ENCODE data around the gene ARPC1A. TPM values are rescaled to one million over a fixed set of nuclear protein-coding genes. Genes with fewer than 3 reads are reported as not detected.
A peak's percentile ranks its signal among the peaks of the same experiment; 100 is the strongest.
"Not testable (repeated sequence)": the region's sequence is repeated elsewhere in the genome, so short reads cannot be mapped to it uniquely, and the experiment has no call there.

ARPC1A gene
- total RNA-seq, 1 experiment from 2014 or later, result 177 TPM

DNA sequence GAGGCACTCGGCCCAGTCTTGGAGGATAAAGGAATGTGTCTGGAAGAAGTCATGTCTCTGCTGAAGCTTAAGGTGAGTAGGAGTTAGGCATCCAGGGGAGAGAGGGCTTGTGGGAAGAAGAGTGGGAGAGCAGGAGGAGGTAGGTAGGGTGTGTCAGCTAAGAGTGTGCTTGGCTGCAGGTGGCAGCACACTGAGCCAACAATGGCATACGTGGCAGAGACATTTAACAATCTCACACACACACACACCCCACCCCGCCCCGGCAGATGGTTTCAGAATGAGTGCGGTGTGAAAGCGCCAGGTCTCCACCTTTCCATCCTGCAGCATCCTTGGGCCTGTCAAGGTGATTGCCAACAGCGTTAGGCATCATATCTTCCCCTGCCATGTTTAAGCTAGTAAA lies 11.2 kb upstream of the ARPC1A start:
- no peak for DNase-seq (ENCODE audit: extremely low read depth, low read depth)

DNA sequence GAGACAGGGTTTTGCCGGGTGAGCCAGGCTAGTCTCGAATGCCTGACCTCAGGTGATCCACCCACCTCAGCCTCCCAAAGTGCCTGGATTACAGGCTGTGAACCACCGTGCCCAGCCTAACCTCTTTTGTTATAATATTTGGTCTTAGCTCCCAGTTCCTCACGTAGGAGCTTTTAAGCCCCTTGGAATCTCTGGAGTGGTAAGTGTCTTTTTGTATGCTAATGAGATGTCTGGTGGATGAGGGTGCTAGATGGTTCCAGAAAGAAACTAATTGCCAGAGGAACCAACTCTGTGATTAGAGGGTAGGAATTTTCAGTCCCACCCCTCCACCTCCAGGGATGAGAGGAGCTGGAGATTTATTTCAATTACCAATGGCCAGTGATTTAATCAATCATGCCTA lies 5.3 kb upstream of the ARPC1A start:
- no peak for DNase-seq (ENCODE audit: extremely low read depth, low read depth)

DNA sequence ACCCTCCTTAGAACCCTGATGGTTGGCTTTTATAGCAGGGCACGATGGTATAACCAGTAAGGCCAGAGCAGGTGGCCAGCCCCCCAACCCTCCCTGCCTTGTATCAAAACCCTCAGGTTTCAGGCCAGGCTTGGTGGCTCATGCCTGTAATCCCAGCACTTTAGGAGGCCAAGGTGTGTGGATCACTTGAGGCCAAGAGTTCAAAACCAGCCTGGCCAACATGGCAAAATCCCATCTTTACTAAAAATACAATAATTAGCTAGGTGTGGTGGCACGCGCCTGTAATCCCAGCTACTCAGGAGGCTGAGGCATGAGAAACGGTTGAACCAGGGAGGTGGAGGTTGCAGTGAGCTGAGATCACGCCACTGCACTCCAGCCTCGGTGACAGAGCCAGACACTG lies 3.0 kb upstream of the ARPC1A start:
- not testable (repeated sequence) for DNase-seq (ENCODE audit: extremely low read depth, low read depth)

DNA sequence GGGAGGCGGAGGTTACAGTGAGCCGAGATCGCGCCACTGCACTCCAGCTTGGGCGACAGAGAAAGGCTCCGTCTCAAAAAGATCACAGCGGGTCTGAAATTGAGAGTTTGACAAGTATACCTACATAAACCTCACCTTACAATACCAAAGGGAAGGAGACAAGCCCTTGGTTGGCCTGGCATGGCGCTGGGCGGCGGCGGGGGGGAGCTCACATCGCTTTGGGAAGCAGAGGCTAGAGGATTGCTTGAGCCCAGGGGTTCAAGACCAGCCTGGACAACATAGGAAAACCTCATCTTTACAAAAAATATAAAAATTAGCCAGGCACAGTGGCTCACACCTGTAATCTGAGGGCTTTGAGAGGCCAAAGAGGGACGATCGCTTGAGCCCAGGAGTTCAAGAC lies 1.1 kb upstream of the ARPC1A start:
- no peak for DNase-seq (ENCODE audit: extremely low read depth, low read depth)

DNA sequence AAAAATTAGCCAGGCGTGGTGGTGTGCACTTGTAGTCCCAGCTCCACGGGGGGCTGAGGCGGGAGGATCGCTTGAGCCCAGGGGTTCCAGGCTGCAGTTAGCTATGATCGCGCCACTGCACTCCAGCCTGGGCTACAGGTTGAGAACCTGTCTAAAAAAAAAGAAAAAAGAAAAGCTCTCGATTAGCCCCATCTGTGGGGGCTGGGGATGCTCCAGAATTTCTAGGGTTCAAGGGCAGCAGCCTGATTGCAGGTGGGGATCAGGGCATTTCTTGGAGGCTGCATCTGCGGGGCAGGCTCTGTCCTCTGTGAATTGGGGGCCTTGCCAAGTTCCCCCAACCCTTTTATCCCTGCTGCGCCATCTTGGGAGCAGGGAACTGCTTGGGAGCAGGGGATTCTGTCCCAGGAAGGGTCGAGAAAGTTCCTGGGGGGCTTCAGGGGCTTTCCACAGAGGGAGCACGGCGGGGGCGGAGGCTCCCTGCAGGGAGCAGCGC lies 651 bp upstream of the ARPC1A start:
- no peak for DNase-seq (ENCODE audit: extremely low read depth, low read depth)

DNA sequence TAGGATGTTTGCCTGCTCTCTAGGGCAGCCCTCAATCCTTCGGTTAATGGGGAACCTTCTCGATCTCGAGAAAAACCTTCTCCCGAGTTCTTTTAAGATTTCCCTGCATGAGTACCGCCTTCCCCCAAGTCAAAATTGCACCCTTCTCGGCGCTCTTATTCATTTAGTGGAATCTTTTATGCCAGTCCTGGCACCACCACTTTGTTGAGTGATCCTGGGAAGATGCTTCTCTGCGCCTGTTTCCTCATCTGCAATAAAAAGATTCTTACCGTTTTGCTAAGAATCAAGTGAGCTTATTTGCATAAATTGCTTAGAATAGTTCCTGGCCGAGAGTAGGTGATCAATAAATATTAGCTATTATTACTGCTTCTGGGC lies 697 bp downstream of the ARPC1A start:
- DNase-seq (ENCODE audit: extremely low read depth, low read depth), result no peak

DNA sequence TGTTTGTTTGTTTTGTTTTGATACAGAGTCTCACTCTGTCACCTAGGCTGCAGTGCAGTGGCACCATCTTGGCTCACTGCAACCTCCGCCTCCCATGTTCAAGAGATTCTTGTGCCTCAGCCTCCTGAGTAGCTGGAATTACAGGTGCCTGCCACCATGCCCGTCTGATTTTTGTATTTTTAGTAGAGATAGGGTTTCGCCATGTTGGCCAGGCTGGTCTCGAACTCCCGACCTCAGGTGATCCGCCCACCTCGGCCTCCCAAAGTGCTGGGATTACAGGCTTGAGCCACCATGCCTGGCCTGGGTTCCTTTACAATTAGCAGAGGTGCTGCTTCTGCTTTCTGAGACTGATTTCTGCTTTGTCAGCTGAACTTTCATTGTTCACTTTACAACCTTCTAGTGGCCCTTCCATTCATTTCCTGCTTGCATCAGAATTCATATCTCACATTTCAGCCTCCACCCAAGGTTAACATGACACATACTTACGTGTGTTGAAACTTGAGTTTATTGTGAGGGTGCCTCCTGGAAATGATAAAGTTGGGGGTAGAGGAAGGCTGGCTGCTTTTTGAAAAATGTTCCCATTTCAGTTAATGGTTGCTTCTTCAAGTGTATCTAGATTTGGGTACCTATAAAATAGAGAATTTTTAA lies 4.7 kb downstream of the ARPC1A start:
- DNase-seq (ENCODE audit: extremely low read depth, low read depth), result peak; percentile 90

DNA sequence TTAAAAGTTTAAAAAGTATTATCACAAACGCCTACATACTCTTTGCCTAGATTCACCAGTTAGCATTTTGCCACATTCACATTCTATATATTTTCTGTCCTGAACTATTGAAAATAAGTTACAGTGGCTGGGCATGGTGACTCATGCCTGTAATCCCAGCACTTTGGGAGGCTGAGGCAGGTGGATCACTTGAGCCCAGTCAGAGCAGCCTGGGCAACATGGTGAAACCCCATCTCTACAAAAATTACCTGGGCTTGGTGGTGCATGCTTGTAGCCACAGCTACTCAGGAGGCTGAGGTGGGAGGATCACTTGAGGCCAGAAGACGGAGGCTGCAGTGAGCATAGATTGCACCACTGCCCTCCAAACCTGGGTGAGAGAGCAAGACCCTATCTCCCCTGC lies 5.3 kb downstream of the ARPC1A start:
- no peak for DNase-seq (ENCODE audit: extremely low read depth, low read depth)

DNA sequence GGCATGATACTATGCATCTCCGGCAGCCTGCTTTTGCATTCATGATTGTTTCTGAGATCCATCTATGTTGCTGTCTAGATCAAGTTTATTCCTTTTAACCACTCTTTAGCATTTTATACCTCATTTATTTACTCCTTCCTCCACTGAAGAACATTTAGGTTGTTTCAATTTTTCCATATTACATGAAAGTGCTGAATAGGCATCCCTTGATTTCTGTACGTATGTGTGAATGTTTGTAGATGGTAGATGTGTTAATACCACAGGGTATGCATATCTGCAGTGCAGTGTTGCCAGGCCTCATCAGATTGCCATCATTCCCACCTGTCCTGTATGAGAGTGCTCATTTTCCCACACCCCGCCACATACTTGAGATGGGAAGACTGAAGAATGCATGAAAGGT lies 13.9 kb downstream of the ARPC1A start:
- no peak for DNase-seq (ENCODE audit: extremely low read depth, low read depth)

DNA sequence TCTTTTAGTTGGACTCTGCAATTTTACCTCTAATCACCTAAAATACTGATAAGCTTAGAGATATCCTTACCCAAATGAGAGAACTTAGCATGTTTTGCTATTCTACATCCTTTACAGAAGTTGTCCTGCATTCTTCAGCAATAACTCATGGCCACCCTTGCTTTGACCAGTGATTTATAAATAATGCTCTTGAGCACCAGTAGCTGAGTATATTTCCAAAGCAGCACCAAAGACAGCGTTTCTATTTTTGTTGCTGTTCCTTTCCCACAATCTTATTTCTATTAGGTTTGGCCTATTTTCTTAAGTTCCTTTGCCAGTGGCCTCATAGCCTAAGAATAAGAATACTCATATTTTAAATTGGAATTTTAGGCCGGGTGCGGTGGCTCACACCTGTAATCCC lies 15.0 kb downstream of the ARPC1A start:
- no peak for DNase-seq (ENCODE audit: extremely low read depth, low read depth)

DNA sequence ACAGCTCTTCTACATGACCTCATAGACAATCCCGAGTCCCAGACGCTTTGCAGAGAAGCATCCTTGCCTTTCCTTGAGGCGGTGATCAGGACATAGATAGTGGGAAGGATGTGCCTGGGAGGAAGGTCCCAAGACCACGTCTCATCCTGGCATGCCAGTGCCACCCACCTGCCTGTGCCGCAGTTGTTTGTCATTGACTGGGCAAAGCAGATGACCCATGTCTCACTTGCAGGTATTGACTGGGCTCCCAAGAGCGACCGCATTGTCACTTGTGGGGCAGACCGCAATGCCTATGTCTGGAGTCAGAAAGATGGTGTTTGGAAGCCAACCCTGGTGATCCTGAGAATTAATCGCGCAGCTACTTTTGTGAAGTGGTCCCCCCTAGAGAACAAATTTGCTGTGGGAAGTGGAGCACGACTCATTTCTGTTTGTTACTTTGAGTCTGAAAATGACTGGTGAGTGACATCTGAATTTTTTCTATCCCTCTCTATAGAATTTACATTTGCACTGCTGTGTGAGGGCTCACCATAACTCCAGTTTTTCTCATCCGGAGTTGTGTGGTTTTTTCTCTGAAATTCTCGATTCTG lies 18.5 kb downstream of the ARPC1A start:
- no peak for DNase-seq (ENCODE audit: extremely low read depth, low read depth)

DNA sequence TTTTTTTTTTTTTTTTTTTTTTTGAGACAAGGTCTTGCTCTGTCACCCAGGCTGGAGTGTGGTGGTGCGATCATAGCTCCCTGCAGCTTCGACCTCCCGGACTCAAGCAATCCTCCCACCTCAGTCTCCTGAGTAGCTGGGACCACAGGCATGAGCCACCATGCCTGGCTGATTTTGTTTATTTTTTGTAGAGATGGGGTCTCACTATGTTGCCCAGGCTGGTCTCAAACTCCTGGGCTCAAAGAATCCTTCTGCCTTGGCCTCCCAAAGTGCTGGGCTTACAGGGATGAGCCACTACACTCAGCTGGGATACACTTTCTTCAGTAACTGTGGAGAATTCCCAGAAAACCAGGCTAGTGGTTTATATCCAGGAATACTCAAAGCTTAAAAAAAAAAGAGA lies 24.9 kb downstream of the ARPC1A start:
- DNase-seq (ENCODE audit: extremely low read depth, low read depth), result not testable (repeated sequence)

DNA sequence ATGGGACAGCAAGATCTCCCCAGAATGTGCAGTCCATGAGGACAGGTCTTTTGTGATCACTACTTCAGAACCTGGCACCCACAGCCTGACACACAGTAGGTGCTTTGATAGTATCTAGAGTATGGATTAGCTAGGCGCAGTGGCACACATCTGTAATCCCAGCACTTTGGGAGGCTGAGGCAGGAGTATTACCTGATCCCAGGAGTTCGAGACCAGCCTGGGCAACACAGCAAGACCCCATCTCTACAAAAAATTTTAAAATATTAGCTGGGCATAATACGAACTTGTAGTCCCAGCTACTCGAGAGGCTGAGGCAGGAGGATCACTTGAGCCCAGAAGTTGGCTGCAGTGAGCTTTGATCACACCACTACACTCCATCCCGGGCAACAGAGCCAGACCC lies 26.5 kb downstream of the ARPC1A start:
- DNase-seq (ENCODE audit: extremely low read depth, low read depth), result no peak

DNA sequence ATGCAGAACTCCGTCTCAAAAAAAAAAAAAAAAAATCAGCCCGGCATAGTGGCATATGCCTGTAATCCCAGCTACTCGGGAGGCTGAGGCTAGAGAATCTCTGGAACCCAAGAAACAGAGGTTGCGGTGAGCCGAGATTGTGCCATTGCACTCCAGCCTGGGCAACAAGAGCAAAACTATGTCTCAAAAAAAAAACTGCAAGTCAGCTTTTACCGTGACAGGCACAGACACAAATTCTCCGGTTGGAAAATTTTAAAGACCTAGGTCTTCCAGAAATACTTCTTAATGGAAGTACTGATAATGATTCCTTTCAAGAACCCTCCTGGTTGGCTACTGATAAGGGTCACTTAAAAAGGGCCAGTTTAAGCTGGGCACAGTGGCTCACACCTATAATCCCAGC lies 29.4 kb downstream of the ARPC1A start:
- no peak for DNase-seq (ENCODE audit: extremely low read depth, low read depth)

DNA sequence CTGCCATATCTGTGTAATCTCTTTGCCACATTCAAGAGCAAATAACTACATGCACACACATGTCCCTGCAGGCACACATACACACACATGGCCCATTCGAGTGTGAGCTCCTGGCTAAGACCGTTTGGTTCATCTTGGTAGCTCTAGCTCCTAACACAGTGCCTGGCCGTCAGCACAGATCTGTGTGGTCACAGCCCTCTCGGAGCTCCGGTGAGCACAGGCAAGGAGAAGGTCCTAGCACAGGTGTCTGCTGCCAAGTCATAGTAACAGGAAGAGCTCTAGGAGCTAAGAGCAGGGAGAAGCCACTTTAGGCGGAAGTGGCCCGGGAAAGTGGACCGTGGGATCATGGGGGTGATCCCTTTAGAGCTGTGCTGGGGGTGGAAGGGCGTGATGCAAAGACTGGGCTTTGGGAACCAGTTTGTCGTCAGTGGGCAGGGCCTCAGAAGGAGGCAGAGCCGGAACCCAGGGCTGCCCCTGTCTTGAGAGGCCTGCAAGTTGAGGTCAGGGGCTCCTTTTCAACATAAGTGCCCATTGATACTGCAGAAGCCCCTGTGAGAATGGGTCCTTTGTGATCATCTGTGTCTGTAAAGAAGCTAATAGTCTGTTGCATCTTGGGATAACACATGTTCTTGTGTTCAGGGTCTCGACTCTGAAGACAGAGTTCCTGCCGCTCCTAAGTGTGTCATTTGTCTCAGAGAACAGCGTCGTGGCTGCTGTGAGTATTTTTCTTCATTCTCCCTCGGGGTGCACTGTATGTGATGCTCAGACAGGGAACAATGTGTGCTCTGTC lies 32.2 kb downstream of the ARPC1A start:
- DNase-seq (ENCODE audit: extremely low read depth, low read depth), result no peak

DNA sequence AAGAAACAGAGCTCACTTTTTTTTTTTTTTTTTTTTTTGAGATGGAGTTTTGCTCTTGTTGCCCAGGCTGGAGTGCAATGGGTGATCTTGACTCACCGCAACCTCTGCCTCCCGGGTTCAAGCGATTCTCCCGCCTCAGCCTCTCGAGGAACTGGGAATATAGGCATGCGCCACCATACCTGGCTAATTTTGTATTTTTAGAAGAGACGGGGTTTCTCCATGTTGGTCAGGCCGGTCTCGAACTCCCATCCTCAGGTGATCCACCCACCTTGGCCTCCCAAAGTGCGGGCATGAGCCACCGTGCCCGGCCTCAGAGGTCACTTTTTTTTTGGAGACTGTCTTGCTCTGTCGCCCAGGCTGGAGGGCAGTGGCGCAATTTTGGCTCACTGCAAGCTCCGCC lies 32.8 kb downstream of the ARPC1A start:
- DNase-seq (ENCODE audit: extremely low read depth, low read depth), result not testable (repeated sequence)

DNA sequence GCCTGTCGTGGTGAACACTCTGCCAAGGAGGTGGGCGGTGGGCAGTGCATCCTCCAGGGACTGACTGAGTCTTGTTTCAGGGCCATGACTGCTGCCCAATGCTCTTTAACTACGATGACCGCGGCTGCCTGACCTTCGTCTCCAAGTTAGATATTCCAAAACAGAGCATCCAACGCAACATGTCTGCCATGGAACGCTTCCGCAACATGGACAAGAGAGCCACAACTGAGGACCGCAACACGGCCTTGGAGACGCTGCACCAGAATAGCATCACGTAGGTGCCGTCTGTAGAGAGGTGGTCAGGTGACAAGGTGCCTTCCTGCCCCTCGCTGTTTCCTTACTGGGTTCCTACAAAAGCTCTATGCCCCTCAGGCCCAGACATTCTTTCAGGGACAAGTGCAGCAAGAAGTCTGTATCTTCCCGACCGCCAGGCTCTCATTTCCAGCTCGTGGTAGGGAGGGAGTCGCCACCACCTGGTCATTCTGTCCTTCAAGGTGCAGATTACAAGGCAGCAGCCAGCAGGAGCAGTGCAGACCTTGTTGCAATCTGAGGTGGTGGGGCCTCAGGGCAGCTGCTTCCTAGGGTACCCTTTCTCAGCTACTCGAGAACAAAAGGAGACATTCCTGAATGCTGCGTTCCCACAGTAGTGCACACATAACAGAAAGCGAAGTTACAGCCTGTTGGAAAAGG lies 33.9 kb downstream of the ARPC1A start:
- DNase-seq (ENCODE audit: extremely low read depth, low read depth), result no peak

DNA sequence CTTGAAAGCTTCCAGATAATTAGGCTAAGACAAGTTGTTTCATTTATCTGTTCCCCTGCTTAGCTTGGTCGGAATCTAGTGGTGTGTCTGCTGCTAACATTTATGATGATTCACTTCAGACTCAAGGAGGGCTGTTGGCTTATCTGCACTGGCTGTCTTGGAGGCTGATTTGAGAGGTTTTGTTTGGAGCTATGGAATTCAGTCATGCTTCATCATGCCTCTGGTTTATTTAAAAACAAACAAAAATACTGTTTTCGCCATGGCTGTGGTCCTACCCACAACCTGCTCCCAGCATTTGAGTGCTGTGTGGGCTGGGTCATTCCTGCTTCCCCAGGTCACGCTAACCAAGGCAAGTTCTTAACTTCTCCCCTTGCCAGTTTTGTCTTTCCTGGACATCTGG lies 37.1 kb downstream of the ARPC1A start:
- DNase-seq (ENCODE audit: extremely low read depth, low read depth), result no peak

DNA sequence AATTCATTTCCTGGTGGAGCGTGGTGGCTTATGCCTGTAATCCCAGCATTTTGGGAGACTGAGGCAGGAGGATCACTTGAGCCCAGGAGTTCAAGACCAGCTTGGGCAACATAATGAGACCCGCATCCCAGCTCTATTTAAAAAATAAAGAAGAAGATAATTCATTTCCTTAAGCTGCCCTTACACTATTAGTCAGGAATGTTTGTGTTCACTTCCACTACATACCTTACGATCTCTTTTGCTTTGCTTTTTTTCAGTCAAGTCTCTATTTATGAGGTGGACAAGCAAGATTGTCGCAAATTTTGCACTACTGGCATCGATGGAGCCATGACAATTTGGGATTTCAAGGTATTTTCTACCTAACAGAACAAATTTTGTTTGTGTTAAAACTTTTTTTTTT lies 37.6 kb downstream of the ARPC1A start:
- DNase-seq (ENCODE audit: extremely low read depth, low read depth), result no peak

DNA sequence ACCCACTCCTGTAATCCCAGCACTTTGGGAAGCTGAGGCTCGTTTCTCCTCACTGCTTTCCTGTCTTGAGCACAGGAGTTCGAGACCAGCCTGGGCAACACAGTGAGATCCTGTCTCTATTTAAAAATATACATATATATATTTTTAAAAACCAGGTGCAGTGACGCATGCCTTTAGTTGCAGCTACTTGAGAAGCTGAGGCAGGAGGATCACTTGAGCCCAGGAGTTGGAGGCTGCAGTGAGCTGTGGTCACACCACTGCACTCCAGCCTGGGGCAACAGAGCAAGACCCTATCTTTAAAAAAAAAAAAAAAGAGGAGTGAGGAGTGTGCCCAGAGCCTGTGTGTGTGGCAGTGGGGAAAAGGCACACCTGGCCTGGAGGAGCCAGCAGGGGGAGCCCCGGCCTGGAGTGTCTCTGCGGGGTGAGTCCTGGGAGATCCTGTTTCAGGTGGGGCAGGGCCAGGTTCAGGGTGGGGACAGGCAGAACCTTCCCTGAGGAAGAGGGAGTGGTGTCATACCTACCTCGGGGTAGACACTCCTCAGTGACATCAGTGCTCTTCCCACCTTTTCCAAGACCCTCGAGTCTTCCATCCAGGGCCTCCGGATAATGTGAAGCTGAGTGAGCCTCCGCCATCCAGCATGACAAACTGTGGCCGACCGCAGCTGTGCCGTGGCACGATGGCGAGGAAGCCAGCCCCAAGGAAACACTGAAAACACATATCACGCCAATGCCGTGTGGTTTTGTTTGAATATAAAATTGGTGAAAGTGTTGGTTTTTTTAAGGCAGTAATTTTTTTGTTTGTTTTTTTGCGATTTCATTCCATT lies 39.8 kb downstream of the ARPC1A start:
- DNase-seq (ENCODE audit: extremely low read depth, low read depth), result no peak

DNA sequence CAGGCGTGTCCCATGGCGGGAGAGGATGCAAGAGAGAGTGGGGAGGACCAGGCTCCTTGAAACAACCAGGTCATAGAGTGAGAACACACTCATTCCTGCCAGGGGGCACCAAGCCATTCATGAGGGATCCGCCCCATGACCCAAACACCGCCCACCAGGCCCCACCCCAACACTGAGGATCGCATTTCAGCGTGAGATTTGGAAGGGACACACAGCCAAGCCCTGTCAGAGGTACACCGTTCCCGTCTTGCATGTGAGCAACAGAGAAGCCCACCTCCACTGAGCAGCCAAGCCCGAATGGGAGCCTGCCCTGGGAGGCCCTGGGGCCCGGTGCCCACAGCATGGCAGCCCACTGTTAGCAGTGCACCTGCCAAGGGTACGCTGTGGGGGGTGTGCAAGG lies 40.9 kb downstream of the ARPC1A start:
- DNase-seq (ENCODE audit: extremely low read depth, low read depth), result no peak
